HS-27A (cell line): ENCODE data around the gene ZBTB46.

Source experiments
- DNase-seq: peaks from one replicate; pipeline ENCODE4 v3.0.0-alpha.2; 2012; ENCODE audit warnings: low read depth, missing footprints

Gene ZBTB46

DNA sequence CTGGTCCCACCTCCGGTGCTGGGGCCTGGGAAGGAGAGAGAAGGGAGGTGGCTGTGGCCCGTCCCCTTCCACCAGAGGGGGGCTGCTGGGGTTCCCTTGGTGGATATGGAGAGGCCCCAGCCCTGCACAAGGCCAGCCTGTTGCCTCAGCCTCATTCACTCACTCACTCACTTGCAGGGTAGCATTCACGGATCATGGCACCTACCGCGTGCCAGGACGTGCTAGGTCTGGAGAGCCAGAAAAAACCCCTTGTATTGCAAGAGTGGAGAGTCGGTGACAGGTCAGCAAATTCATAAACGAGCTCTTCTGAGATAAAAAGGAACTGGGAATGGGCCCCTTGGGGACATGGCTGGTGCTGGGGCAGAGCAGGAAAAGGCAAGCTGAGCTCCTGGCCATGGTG, 6.4 kb upstream of the ZBTB46 start:
- DNase-seq: no peak

DNA sequence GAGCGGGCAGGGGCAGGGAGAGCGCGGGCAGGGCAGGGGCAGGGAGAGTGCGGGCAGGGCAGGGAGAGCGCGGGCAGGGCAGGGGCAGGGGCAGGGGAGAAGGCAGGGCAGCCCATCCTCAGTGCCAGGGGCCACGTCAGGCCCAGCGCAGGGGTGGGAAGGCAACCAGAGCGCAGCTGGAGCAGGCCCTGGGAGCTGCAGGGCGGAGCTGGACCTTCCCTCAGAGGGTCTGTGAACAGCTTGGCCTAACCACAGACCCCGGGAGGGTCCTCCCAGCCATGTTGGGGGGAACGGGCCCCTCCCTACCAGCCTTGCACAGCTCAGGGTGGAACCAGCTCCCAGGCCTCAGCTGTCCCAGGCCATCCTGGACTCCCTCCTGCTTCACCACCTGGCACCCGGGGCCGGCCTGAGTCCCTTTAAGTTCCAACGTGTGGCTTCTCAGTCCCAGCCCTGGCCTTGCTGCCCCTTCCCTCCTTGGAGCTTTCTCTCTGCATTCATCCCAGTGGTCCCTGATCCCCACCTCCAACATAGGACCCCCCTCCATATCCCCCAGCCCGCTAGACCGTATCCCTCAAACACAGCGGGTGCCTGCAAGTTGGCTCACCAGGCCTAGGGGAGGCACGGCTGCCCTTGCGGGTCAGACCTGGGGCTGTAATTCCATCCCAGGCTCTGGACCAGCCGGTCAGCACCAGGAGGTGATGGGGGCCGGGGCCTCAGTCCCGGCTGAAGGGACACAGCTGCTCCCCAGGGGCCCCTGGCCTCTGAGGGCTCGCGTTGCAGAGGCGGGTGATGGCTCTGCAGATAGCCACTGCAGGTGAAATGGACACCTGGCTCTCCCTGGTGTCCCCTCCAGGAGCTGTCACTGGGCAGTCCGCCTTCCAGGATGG, 5.6 kb upstream of the ZBTB46 start:
- no peak for DNase-seq

DNA sequence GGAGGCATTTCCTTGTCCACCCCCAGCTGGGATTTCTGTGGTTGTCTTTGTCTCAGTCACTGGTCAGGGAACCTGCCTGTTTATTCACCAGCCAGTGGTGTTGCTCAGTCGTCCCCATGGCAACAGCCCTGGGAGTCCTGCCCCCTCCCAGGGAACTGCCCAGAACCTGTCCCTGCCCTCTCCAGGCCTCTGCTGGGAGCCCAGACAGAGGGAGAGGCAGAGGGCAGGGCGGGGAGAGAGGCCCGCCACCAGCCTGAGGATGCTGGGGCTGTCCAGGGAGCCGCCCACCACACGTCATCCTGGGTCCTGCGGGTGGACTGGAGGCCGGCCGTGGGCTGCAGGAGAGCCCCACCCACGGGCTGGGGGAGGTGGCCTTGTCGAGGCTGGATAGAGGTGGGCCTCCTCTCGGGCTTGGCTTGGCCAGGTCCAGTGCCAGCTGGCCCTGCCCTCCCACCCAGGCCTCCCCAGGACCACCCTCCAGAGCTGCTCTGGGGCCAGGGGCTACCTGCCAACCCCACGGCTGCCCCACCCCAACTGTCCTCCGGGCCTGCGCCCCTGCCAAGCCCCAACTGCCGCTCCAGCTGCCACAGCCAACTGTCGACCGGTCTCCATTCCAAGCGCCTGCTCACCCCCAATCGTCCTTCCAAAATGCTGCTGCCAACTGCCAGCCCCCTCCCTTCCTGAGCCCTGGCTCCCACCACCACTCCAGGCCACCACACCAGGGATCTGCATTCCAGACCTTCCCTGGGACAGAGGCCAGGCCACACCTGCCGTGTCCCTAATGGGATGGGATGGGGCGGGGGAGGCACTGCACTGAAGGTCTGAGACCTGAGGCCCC, 4.2 kb upstream of the ZBTB46 start:
- DNase-seq: peak; percentile 90

DNA sequence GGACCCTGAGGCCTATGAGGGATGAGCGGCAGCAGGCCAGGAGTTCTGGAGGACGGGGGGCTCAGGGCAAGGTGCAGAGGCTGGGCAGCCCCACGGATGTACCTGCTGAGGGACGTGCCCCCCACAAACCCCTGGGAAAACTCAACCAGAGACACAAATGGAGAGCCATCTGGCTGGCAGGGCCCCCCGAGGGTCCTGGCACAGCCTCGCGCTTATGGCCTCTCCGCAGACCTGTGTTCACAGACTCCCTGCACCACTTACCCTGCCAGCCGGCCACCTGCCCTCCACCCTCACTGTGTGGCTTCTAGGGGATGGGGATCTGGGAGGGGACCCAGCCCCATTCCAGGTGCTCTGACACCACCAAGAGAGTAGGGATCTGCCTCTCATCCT, 3.4 kb upstream of the ZBTB46 start:
- no peak for DNase-seq

DNA sequence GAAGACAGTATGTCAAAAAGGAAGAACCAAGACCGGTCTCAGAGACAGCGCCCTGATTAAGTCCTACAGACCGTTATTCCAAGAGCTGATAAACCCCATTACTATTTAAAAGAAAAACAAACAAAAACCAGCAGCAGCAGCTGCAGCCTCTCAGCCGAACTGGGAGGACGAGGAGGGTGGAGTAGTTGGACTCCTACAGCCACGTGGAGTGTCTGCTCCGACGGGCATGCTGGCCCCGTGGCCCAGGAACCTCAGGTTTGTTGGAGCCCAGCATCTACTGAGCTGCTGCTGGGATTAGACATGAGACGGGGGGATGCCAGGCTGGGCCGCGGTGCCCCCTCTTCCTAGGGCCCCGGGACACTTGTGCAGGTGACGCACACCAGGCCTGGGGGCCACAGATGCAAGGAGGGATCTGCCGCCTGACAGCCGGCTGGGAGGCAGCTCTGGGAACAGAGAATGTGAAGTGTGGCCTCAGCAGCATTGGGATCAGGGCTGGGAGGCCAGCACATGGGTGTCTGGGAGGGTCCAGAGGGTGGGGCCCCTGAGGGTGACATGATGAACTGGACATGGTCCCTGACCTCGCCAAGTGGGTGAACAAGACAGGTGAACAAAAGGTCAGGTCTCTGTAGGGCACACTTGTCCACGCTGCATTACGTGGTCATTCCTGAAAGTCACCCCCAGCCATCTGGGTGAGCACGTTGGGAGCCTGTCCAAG, 2.9 kb upstream of the ZBTB46 start:
- DNase-seq: no peak

DNA sequence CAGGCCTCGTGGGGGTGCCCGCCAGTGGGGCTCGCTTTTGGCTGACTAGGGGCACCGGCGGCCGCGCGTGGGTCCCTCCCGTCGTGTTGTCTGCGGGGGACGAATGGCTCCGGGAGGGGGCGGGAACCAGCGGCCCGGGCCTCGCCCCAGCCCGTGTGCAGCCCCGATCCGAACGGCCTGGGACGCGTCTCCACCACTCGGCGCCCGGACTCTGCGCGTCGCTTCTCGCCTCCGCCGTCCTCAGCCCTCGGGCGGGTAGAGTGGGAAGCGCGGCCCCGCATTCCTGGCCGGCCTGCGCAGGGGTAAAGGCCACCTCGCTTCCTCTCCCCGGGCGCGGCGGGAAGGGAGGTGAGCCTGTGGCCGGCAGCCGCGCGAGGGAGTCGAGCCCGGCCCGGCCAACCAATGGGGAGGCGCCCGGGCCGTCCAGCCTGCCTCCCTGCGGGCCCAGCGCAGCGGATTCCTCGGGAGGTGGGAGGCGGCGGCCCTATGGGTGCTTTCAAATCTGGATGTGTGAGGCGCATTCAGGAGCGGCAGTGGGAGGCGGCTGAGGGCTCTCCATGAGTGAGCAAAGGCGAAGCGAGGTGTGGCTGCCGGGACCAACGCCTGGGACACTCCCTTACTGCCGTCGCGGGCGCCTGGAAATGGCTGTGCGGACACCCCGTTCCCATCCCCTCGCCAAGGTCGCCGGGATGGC, 1.1 kb upstream of the ZBTB46 start:
- no peak for DNase-seq

DNA sequence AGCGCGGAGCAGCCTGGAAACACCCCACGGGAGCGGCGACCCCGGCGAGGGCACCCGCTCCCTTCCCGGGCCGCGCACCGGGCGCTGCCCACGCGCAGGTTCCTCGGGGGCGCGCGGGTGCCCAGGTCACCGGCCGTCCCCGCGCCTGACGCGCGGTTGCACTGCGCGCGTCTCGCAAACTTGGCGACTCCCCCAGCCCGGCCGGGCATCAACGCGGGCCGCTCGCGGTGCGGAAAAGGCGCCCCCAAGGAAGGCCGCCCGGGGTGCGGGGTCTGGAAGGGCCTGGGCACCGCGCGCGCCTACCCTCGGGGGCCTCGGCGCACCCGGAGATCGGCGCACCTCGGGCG, 555 bp upstream of the ZBTB46 start:
- DNase-seq: no peak

DNA sequence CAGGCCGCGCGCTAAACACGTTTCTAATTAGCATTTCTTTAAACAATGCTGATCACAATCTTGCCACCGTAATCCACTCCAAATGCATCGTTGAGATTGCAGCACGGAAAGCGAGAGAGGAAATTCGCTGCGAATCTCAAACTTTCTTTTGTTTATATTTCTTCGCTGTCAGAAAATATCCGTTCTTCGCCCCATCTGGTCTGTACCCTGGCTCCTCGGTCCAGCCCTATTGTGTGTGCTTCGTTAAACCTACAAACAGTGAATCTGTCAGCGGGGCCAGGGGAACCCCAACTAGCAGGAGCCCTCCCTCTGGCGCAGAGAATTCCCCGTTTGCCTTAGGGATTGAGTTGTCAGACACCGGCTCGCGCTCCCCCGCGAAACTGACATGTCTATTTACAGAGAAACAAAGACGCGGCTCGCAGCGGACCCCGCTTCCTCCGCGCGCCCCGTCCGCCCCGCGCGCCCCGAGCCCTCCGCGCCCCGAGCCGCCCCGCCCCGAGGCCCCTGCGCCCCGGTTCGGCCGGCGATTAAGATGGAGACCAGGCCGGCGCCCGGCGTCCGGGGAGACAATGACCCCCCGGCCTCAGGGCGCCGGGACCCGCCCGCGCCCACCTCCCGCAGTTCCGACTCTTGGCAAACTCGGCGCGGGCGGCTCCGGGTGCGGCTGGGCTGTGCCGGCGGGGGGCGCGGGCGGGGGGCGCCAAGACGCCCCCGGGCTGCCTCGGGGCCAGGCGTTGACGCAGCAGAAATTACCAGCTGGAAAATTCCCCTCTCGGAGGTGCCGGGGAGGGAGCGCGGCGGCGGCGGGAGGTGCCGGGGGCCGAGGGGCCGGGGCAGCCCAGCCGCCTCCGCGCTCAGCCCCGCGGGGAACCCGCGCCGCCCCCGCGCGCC, 874 bp downstream of the ZBTB46 start:
- no peak for DNase-seq

DNA sequence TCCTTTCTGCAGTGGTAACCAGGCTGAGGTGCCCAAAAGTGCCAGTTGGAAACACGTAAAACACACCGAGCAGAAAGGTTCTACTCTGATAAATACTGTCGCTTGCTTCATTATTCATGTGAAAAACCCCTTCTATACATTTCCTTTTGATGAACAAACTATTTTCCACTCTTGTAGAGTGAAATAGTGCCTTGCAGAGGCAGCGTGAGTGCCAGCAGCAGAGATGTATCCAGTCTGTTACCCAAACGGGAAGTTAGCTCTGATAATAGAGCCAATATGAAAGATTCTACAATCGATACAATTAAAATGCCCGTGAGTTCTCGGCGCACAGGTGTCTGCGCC, 1.5 kb downstream of the ZBTB46 start:
- DNase-seq: no peak

DNA sequence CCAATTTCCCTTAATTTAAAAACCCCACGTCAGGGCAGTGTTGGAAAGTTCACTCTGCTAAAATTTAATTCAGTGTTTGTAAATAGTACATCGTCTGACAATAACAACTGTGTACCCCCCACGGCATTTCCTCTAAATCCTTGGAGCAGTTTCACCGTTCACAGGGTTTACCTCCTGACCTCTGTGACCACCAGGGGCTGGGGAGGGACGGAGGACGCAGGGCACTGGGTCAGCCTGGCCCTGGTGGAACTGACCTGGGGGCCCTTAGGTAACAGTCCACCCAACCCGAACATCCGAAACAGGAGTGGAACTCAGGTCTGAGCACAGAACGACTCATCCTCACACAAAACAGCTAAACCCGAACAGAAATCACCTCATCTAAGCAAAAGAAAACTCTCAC, 2.1 kb downstream of the ZBTB46 start:
- no peak for DNase-seq

DNA sequence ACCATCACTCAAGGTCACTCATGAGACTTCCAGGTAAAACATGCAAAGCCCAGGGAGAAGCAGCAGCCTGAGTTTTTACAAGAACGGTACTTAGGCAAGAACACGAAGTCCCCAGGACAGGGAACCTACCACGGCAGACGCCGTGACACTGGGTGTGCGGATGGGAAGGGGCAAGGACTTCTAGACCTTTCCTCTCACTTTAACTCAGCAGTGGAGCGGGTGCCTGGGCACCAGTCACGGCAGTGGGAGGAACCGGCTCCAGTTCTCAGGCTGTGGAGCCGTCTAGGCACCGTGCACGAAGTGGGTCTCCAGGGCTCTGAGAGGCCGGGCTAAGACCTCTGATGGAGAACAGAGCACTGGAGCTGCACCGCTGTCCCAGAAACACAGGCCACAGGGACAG, 2.5 kb downstream of the ZBTB46 start:
- no peak for DNase-seq

DNA sequence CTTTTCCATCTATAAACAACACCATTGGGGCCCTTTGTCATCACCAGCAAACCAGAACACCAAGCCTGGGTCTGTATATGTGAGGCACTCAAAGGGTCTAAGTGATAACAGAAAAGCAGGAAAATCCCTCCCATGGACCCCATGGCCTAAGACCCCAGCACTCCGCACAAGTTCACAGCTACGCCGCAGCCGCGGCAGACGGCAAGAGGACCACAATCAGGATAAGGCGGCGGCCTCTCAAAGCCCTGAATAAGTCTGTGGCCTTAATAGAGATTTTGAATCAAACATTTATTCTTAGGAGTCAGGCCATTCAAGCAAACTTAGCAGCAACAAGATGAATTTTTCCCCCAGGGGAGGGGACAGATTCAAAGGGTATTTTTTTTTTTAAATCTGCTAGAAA, 2.9 kb downstream of the ZBTB46 start:
- no peak for DNase-seq

DNA sequence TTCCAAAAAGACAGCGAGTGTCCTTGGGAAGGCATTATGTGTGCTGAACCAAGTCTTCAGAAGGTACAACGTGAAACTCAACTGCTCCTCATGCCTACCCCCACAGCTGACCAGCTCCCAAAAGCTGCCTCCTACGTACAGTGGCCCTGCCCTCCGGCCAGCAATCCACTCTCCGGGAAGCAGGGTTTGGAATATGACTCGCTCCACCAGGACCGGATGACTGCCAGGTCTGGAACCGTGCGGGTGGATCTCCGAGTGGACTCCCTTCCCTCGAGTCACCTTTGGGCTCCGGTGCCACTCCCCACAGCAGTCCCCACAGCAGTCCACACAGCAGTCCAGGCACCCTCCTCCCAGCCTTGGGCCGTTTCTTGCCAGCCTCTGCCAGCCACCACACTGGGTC, 4.3 kb downstream of the ZBTB46 start:
- no peak for DNase-seq

DNA sequence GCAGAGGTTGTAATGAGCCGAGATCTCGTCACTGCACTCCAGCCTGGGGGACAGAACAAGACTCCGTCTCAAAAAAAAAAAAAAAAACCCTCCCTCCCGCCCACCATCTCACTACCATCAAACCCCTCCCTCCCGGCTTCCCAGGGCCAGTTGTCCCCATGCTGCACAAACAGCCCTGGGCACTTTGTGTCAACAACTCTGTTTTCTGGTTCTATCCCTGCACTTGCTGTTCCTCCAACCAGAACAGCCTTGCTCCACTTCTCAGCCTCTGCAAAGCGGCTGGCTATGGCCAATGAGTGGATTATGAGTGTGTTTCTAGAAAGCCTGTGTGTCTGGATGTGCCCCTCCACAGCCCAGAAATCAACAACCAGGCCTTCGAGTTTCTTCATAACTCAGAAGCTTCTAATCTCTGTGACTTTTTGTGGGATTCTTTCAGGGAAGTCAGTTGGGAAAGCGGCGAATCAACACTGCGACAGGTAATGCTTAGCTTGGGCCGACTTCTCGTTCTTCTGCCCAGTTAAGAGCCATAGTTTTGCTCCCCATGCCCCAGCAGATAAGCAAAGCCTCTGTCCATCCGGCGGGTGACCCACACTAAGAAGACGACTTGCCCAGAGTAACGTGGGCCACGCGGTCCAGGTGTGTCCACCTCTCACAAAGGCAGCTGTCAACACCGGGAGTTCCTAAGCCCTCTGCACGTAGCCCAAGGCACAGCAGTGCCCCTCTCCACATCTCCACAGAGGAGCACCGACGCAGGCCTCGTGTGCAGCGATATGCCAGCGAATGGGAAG, 5.5 kb downstream of the ZBTB46 start:
- DNase-seq: no peak

DNA sequence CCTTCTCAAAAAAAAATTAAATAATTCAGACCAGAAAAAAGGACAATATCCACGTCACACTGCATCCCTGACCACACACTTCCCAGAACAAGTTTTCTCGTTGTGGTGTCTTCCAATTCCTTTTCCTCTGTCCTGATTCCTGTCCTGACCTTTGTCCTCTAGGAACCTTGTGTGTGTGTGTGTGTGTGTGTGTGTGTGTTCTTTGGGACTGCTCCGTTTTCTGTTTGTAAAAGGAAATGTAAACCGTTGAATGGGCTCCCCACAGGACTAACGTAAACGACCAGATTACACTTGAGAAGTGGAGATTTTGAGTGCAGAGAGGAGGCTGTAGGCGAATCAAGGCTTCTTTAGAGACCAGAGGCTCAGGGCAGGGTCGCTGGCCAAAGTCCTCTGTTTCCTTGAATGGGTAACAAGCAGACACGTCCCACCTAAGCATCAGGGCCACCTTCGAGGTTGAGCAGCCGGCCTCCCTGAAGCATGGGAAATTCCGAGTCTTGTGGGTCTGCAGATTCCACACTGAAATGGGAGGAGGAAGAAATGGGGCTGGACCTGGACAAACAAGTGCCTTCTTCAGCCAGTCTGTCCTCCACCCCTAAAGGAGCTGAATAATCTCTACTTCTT, 7.3 kb downstream of the ZBTB46 start:
- DNase-seq: no peak

DNA sequence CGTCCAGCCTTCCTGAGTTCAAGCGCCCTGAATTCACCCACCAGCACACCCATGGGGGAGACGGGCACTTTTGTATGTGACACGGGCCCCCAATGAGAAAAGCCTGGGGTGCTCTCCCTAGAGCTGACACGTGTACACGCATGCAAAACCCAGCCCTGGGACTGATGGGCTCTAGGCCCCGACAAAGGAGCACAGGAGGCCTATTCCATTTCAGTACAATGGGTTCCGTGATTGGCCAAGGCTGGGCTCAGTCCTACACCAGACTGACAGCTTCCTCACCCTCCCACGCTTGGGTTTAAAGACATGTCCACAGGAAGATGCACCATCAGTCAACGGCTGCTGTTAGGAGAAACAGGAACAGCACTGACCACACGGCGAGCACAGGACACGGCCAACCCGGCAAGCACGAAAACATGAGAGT, 8.8 kb downstream of the ZBTB46 start:
- no peak for DNase-seq

DNA sequence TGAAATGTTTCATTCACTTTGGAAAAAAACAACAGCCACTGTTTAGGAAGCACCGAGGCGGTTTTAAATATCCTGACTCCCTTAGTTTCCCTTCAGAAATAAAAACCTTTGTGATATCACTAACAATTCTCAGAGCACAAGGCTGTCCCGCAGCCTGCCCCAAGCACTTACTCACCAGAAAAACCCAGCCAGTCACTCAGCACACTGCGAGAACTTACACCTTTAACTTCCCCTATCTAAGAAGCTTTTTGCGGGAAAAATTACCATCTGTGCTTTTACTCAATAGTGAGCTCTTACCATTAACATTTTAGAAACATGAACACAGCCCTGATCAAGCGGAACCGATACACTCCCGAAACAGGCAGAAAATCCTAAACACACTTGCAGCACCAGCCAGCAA, 9.3 kb downstream of the ZBTB46 start:
- DNase-seq: no peak

DNA sequence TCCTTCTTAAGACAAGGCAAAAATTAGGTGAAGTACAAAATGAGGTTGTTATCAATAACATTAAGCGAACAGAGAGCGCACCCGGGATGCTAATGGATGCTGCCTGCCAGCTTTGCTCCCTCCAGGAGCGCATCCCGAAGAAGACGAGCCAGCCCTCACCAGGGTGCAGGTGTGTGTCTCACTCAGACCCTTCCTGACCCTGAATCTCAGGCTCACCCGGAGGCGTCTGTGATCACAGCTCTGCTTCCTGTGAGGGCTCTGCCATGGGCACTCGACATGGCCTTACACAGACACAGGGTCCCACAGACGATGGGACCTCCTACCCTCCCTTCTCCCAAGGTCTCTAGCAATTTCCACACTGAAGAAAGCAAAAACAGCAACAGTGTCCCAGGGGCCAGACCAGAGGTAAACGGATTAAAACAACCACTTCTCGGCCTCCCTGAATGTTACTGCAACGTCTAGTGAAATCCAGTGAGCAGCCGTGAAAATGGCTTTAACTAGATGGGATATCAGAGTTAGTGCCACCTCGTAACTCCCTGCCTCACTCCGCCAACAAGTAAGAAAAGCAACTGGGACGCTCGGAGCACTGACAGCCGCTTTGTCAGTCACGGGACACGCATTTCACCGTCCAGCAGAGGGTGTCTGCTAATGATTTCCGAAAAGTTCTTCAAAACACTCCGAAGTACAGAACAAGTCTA, 11.7 kb downstream of the ZBTB46 start:
- no peak for DNase-seq

DNA sequence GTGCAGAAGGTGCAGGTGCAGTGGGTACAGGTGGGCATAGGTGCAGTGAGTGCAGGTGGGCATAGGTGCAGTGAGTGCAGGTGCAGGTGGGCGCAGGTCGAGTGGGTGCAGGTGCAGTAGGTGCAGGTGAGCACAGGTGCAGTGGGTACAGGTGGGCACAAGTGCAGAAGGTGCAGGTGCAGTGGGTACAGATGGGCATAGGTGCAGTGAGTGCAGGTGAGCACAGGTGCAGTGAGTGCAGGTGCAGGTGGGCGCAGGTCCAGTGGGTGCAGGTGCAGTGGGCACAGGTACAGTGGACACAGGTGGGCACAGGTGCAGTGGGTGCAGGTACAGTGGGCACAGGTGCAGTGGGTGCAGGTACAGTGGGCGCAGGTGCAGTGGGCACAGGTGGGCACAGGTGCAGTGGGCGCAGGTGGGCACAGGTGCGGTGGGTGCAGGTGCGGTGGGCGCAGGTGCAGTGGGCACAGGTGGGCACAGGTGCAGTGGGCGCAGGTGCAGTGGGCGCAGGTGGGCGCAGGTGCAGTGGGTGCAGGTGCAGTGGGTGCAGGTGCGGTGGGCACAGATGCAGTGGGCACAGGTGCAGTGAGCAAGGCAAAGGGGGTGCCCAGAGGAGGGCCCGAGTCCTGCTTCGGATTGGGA, 15.3 kb downstream of the ZBTB46 start:
- no peak for DNase-seq
